PC-3 (cell line): ENCODE results near the gene CLIC1. TPM values are rescaled to one million over a fixed set of nuclear protein-coding genes. Genes with fewer than 3 reads are reported as not detected.

Experiments
- ATAC-seq: fragments of 200-7000 bp; cut with Tn5 transposase; 2 replicates; pipeline ENCODE4 v1.9.1; 2020; ENCODE audit warnings: mild to moderate bottlenecking, moderate library complexity
- BruUV-seq: library from RNA; stranded (reverse); fragments of 400-500 nt; replicated peaks from 2 replicates; lab custom pipeline; 2021; lab: Mats Ljungman, UMichigan
- CTCF ChIA-PET: fragments of 300-600 bp; sonication (Branson Sonifier 250); formaldehyde crosslinking; loops from one replicate; lab custom pipeline; 2022; ENCODE audit warnings: antibody characterized with exemption; lab: Charles Lee
- POLR2A ChIA-PET: fragments of 300-600 bp; sonication (Branson Sonifier 250); formaldehyde crosslinking; loops from one replicate; lab custom pipeline; 2022; ENCODE audit warnings: antibody characterized with exemption; ENCODE audit not compliant: unreplicated experiment; lab: Charles Lee
- DNase-seq: peaks from one replicate; pipeline ENCODE4 v3.0.0-alpha.2; 2015
- H2AFZ ChIP-seq: fragments of 300-600 bp; sonication (generic); 2 replicates; pipeline ENCODE4 v1.6.0; 2016; ENCODE audit warnings: antibody characterized with exemption, low read length
- H3F3A ChIP-seq: fragments of 300-600 bp; sonication (generic); one replicate; pipeline ENCODE4 v1.6.0; 2017; ENCODE audit warnings: antibody characterized with exemption, low read length, control low read depth, mild to moderate bottlenecking; ENCODE audit not compliant: unreplicated experiment
- H3K27ac ChIP-seq: fragments of 300-600 bp; sonication (generic); 2 replicates; pipeline ENCODE4 v1.5.1; 2016; ENCODE audit warnings: mild to moderate bottlenecking, low read length
- H3K27me3 ChIP-seq: fragments of 300-600 bp; sonication (generic); 2 replicates; pipeline ENCODE4 v1.6.1; 2016; ENCODE audit warnings: low read length, mixed read lengths
- H3K36me3 ChIP-seq: fragments of 300-600 bp; sonication (generic); 2 replicates; pipeline ENCODE4 v1.6.1; 2016; ENCODE audit warnings: low read depth, mixed run types, low read length, mixed read lengths
- H3K4me1 ChIP-seq: fragments of 300-600 bp; sonication (generic); 2 replicates; pipeline ENCODE4 v1.5.1; 2016; ENCODE audit warnings: low read length; ENCODE audit not compliant: insufficient read depth
- H3K4me2 ChIP-seq: fragments of 300-600 bp; sonication (generic); 2 replicates; pipeline ENCODE4 v1.6.0; 2016; ENCODE audit warnings: low read length
- H3K4me3 ChIP-seq: fragments of 300-600 bp; sonication (generic); 2 replicates; pipeline ENCODE4 v1.5.1; 2016; ENCODE audit warnings: mild to moderate bottlenecking, low read length, mixed read lengths
- H3K79me2 ChIP-seq: fragments of 300-600 bp; sonication (generic); 2 replicates; pipeline ENCODE4 v1.6.1; 2017; ENCODE audit warnings: low read length, mixed read lengths
- H3K9ac ChIP-seq: fragments of 300-600 bp; sonication (generic); 2 replicates; pipeline ENCODE4 v1.6.0; 2016; ENCODE audit warnings: mild to moderate bottlenecking, low read length
- H3K9me2 ChIP-seq: fragments of 300-600 bp; sonication (generic); replicated peaks from 2 replicates; pipeline ENCODE4 v1.6.1; 2016; ENCODE audit warnings: mixed run types, low read length, mixed read lengths
- H3K9me3 ChIP-seq: fragments of 300-600 bp; sonication (generic); 2 replicates; pipeline ENCODE4 v1.6.1; 2016; ENCODE audit warnings: low read length, mixed read lengths
- H4K20me1 ChIP-seq: fragments of 300-600 bp; sonication (generic); 2 replicates; pipeline ENCODE4 v1.6.1; 2016; ENCODE audit warnings: low read length, mixed read lengths
- EZH2 ChIP-seq: fragments of 300-600 bp; sonication (generic); IDR thresholded peaks from one replicate; pipeline ENCODE4 v1.6.1; 2017; ENCODE audit warnings: antibody characterized with exemption, mild to moderate bottlenecking, low read length; ENCODE audit not compliant: unreplicated experiment
- EZH2phosphoT487 ChIP-seq: fragments of 300-600 bp; sonication (generic); IDR thresholded peaks from 2 replicates; pipeline ENCODE4 v1.6.1; 2018; ENCODE audit warnings: mild to moderate bottlenecking, antibody characterized with exemption, low read length, borderline replicate concordance
- intact Hi-C: fragments of 100-400 bp; cut with micrococcal nuclease; formaldehyde crosslinking; loops from 2 replicates; pipeline ENCODE4 v1.9.0; 2023
- total RNA-seq: library from RNA; depleted of rRNA; stranded (reverse); fragments of >200 nt; gene quantifications from 2 replicates; pipeline ENCODE4 v1.2.3, GENCODE V29; 2014
- TF ChIP-seq, protein P1 (sequence below): fragments of 300-600 bp; sonication (generic); conservative IDR thresholded peaks from 2 replicates; pipeline ENCODE4 v1.5.1; 2017; ENCODE audit warnings: antibody characterized with exemption, low read depth, mild to moderate bottlenecking, low read length

Gene CLIC1
- total RNA-seq, 1 experiment from 2014 or later, result 708 TPM

DNA sequence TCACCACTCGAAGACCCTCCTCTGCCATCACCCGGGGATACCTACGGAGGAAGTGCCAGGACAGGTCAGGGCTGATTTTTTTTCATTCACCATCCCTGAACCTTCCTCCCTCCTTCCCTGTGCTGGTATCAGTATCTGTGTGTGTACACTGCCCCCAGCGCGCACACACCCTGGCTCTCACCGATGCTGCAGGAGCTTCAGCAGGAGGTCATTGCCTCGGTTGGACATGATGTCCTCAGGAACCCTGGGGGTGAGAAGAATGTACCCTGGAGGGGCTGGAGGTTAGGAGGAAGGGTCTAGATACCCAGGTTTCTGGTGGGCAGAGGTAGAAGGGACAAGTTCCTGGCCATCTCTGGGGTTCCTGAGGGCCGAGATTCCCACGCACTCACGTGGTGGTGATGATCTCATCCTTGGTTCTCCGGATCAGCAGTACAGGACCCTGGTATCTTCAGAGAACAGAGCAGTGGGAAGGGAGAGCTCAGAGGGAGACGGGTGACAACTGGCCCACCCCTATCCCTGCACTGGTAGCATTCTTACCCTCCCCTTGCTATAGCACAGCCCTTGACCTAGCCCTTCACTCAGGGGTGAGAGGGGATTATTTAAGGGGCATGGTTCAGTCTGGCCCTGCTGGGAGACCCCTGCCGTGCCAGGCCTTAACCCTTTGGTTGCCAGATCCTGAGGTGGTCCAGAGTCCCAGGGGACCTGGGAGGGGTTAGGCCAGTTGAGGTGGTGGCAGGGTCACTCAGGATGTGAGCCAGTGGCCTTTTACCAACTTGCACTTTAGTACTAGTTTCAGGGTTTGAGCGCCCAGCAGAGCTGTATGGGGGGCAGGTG, 48.3 kb downstream of the CLIC1 start:
- Histone ChIP-seq H3F3A (no peaks in the 10 kb centered on the region), H3K36me3 (peaks cover 8% of the 10 kb centered on the region; the same call in 1 of the 2 replicates), H3K9me2 (no peaks in the 10 kb centered on the region), H3K79me2 (no peaks in the 10 kb centered on the region), H3K9me3 (no peaks in the 10 kb centered on the region), H4K20me1 (no peaks in the 10 kb centered on the region), H2AFZ (no peak overlapping the region), H3K27ac (no peak overlapping the region), H3K4me3 (no peak overlapping the region), H3K4me2 (no peak overlapping the region), H3K27me3 (no peaks in the 10 kb centered on the region), H3K4me1 (0 out of 2 replicates have a peak, but pooled peaks cover 3% of the 10 kb centered on the region), H3K9ac (no peak overlapping the region)
- ATAC-seq, result no peak
- CTCF ChIA-PET, result no interaction called here
- BruUV-seq, result no TSS peak
- TF ChIP-seq, protein P1, sequence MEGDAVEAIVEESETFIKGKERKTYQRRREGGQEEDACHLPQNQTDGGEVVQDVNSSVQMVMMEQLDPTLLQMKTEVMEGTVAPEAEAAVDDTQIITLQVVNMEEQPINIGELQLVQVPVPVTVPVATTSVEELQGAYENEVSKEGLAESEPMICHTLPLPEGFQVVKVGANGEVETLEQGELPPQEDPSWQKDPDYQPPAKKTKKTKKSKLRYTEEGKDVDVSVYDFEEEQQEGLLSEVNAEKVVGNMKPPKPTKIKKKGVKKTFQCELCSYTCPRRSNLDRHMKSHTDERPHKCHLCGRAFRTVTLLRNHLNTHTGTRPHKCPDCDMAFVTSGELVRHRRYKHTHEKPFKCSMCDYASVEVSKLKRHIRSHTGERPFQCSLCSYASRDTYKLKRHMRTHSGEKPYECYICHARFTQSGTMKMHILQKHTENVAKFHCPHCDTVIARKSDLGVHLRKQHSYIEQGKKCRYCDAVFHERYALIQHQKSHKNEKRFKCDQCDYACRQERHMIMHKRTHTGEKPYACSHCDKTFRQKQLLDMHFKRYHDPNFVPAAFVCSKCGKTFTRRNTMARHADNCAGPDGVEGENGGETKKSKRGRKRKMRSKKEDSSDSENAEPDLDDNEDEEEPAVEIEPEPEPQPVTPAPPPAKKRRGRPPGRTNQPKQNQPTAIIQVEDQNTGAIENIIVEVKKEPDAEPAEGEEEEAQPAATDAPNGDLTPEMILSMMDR, result no peak
- TF ChIP-seq EZH2phosphoT487, result no peak
- TF ChIP-seq EZH2, result no peak
- POLR2A ChIA-PET, result no interaction called here
- intact Hi-C loops, result loop anchor here (10.0 kb wide), 2 partner anchors 147 to 177 kb away; partner anchors contain the start of gene NEU1
- DNase-seq, result no peak

DNA sequence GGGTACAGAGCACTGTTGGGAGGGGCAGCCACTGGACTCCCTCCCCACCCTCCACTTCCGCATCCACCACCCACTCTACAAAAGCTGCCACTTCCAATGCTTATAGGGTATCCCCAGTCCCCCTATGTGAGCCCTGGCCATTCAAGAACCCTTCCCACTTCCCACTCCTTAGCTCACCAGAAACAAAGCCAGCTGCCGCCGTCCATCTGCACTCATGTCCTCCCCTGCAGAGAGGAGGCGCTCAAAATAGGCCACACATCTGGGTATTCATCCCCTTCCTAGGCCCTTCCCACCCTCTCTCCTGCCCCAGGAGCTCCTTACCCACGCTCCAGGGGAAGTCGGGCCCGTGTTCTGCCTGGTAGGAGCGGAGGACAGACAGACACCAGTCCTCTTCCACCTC, 49.0 kb downstream of the CLIC1 start:
- 0 out of 2 replicates have a peak, but pooled peaks cover 3% of the 10 kb centered on the region for H3K4me1 ChIP-seq
- ChIA-PET CTCF (no interaction called here), POLR2A (no interaction called here)
- no peak overlapping the region for H3K4me2 ChIP-seq
- TF ChIP-seq EZH2phosphoT487, result no peak
- TF ChIP-seq EZH2, result no peak
- TF ChIP-seq, protein P1, result no peak
- no TSS peak for BruUV-seq
- H3K36me3 ChIP-seq, result peaks cover 8% of the 10 kb centered on the region; the same call in 1 of the 2 replicates
- H3F3A ChIP-seq, result no peaks in the 10 kb centered on the region
- no peak overlapping the region for H2AFZ ChIP-seq
- no peaks in the 10 kb centered on the region for H3K79me2 ChIP-seq
- DNase-seq (no peak), ATAC-seq (no peak)
- no peak overlapping the region for H3K27ac ChIP-seq
- no peaks in the 10 kb centered on the region for H3K27me3 ChIP-seq
- no peaks in the 10 kb centered on the region for H4K20me1 ChIP-seq
- H3K4me3 ChIP-seq, result no peak overlapping the region
- no peak overlapping the region for H3K9ac ChIP-seq
- no peaks in the 10 kb centered on the region for H3K9me2 ChIP-seq
- H3K9me3 ChIP-seq, result no peaks in the 10 kb centered on the region
- intact Hi-C loops, result loop anchor here (10.0 kb wide), 2 partner anchors 147 to 177 kb away; partner anchors contain the start of gene NEU1

DNA sequence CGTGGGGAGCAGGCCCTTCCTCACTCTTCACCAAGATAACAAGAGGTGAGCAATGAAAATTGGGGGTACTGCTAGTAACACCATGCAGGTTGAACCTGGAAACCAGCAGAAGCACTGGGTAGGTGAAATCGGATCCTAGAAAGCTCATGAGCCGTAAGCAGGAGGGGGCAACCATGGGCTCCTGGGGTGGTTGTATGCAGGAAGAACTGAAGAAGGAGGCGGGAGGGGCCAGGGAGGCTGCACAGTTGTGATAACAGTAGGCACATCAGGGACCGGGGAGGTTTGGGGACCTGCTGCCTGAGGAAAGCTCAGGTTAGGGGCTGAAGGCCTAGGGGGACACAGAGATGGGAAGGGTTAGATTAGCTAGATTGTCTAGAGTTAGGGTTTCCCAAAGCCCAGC, 49.8 kb downstream of the CLIC1 start:
- Histone ChIP-seq H3K4me2 (no peak overlapping the region), H3F3A (no peaks in the 10 kb centered on the region), H2AFZ (no peak overlapping the region), H3K4me3 (no peak overlapping the region), H3K36me3 (peaks cover 8% of the 10 kb centered on the region; the same call in 1 of the 2 replicates), H3K79me2 (no peaks in the 10 kb centered on the region), H3K9me2 (no peaks in the 10 kb centered on the region), H3K27me3 (no peaks in the 10 kb centered on the region), H4K20me1 (no peaks in the 10 kb centered on the region), H3K27ac (no peak overlapping the region), H3K4me1 (peaks cover 3% of the 10 kb centered on the region; the same call in 1 of the 2 replicates), H3K9ac (no peak overlapping the region), H3K9me3 (no peaks in the 10 kb centered on the region)
- no TSS peak for BruUV-seq
- no peak for TF ChIP-seq EZH2phosphoT487
- TF ChIP-seq, protein P1, result no peak
- no peak for TF ChIP-seq EZH2
- ChIA-PET POLR2A (no interaction called here), CTCF (no interaction called here)
- intact Hi-C loops, result loop anchor here (10.0 kb wide), 2 partner anchors 148 to 178 kb away; partner anchors contain the start of gene NEU1
- DNase-seq (no peak), ATAC-seq (no peak)
